Loucy (cell line): ENCODE measurements around the gene TENM4.

Experiments
- H2AFZ ChIP-seq: fragments of 200-600 bp; sonication (generic); 2 replicates; pipeline ENCODE4 v1.6.0; 2016; ENCODE audit warnings: antibody characterized with exemption, mild to moderate bottlenecking, low read length, moderate library complexity
- H3F3A ChIP-seq: fragments of 200-600 bp; 2 replicates; pipeline ENCODE4 v1.6.0; 2016; ENCODE audit warnings: antibody characterized with exemption, low read depth, mild to moderate bottlenecking
- H3K27me3 ChIP-seq: fragments of 200-600 bp; sonication (generic); 2 replicates; pipeline ENCODE4 v1.6.1; 2014; ENCODE audit warnings: low read length, mild to moderate bottlenecking; ENCODE audit not compliant: insufficient read depth, poor library complexity, severe bottlenecking
- H3K36me3 ChIP-seq: fragments of 200-600 bp; sonication (generic); 2 replicates; pipeline ENCODE4 v1.6.1; 2016; ENCODE audit warnings: low read length; ENCODE audit not compliant: insufficient read depth
- H3K4me1 ChIP-seq: fragments of 200-600 bp; sonication (generic); 2 replicates; pipeline ENCODE4 v1.5.1; 2014; ENCODE audit warnings: low read length, mild to moderate bottlenecking; ENCODE audit not compliant: insufficient read depth, poor library complexity, severe bottlenecking
- H3K4me2 ChIP-seq: fragments of 200-600 bp; sonication (generic); 2 replicates; pipeline ENCODE4 v1.6.0; 2014; ENCODE audit warnings: antibody characterized with exemption, low read length, low read depth, mild to moderate bottlenecking; ENCODE audit not compliant: poor library complexity, severe bottlenecking
- H3K4me3 ChIP-seq: fragments of 200-600 bp; sonication (generic); 2 replicates; pipeline ENCODE4 v1.5.1; 2014; ENCODE audit warnings: low read length, mild to moderate bottlenecking, mixed read lengths; ENCODE audit not compliant: poor library complexity, severe bottlenecking
- H3K79me2 ChIP-seq: fragments of 200-600 bp; sonication (generic); 2 replicates; pipeline ENCODE4 v1.6.1; 2014; ENCODE audit warnings: low read length; ENCODE audit not compliant: insufficient read depth
- H3K9ac ChIP-seq: fragments of 200-600 bp; sonication (generic); 2 replicates; pipeline ENCODE4 v1.6.0; 2014; ENCODE audit warnings: mild to moderate bottlenecking, low read depth, low read length, moderate library complexity; ENCODE audit not compliant: poor library complexity, severe bottlenecking
- H3K9me2 ChIP-seq: fragments of 200-600 bp; sonication (generic); replicated peaks from 2 replicates; pipeline ENCODE4 v1.6.1; 2016; ENCODE audit warnings: low read depth, low read length, mixed read lengths
- H3K9me3 ChIP-seq: fragments of 200-600 bp; sonication (generic); 2 replicates; pipeline ENCODE4 v1.6.1; 2014; ENCODE audit warnings: mild to moderate bottlenecking, antibody characterized with exemption, low read length, low read depth; ENCODE audit not compliant: insufficient read depth
- H4K20me1 ChIP-seq: fragments of 200-600 bp; sonication (generic); 2 replicates; pipeline ENCODE4 v1.6.0; 2014; ENCODE audit warnings: antibody characterized with exemption, low read length, mild to moderate bottlenecking; ENCODE audit not compliant: insufficient read depth, poor library complexity, severe bottlenecking
- EZH2phosphoT487 ChIP-seq: fragments of 200-600 bp; IDR thresholded peaks from 2 replicates; pipeline ENCODE4 v1.6.1; 2018; ENCODE audit warnings: antibody characterized with exemption, mild to moderate bottlenecking, moderate library complexity, borderline replicate concordance
- TF ChIP-seq, protein P1 (sequence below): fragments of 200-600 bp; sonication (generic); conservative IDR thresholded peaks from 2 replicates; pipeline ENCODE4 v1.5.1; 2014; ENCODE audit warnings: mild to moderate bottlenecking, antibody characterized with exemption, low read length

Gene TENM4

DNA sequence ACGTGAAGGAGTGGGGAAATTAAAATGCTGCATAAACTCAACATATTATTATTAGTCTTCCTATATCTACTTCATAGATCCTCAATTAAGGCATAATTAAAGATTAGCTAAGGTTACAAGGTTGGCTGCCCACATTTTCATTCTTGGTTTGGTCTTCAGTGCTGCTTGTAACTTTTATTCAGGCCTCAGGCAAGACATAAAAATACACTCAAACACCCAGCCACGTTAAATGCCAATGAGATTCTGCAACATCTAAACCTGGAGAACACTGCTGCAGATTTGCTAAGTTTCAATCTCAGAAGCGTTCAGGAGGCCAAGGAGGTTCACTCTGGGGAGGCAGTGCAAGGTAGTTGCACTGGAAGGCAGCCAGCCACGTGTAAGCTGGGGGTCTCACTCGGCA, 507.5 kb downstream of the TENM4 start:
- H3K9me2 ChIP-seq = no peaks in the 10 kb centered on the region
- no peak overlapping the region for H3K4me3 ChIP-seq
- H3K9me3 ChIP-seq = 0 out of 2 replicates have a peak, but pooled peaks cover 2% of the 10 kb centered on the region
- no peaks in the 10 kb centered on the region for H4K20me1 ChIP-seq
- no peak for TF ChIP-seq EZH2phosphoT487
- TF ChIP-seq, protein P1, sequence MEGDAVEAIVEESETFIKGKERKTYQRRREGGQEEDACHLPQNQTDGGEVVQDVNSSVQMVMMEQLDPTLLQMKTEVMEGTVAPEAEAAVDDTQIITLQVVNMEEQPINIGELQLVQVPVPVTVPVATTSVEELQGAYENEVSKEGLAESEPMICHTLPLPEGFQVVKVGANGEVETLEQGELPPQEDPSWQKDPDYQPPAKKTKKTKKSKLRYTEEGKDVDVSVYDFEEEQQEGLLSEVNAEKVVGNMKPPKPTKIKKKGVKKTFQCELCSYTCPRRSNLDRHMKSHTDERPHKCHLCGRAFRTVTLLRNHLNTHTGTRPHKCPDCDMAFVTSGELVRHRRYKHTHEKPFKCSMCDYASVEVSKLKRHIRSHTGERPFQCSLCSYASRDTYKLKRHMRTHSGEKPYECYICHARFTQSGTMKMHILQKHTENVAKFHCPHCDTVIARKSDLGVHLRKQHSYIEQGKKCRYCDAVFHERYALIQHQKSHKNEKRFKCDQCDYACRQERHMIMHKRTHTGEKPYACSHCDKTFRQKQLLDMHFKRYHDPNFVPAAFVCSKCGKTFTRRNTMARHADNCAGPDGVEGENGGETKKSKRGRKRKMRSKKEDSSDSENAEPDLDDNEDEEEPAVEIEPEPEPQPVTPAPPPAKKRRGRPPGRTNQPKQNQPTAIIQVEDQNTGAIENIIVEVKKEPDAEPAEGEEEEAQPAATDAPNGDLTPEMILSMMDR = no peak
- no peaks in the 10 kb centered on the region for H3K4me1 ChIP-seq
- no peak overlapping the region for H2AFZ ChIP-seq
- H3K9ac ChIP-seq = no peak overlapping the region
- H3K36me3 ChIP-seq = no peaks in the 10 kb centered on the region
- H3K4me2 ChIP-seq = no peak overlapping the region
- no peaks in the 10 kb centered on the region for H3K27me3 ChIP-seq
- H3F3A ChIP-seq = no peaks in the 10 kb centered on the region
- H3K79me2 ChIP-seq = no peaks in the 10 kb centered on the region

DNA sequence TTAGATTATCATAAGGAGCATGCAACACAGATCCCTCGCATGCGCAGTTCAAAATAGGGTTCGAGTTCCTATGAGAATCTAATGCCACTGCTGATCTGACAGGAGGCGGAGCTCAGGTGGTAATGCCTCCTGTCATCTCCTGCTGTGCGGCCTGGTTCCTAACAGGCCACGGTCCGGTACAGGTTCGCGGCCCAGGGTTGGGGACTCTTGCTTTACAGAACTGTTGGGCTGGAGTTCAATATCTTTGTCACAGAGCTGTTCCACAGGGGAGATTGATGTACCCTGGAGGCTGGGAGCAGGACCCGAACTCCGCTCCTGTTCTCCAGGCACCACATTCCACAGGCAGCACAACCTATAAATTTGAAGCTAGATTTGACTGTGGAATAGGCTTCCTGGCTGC, 508.1 kb downstream of the TENM4 start:
- H3K9me3 ChIP-seq = 0 out of 2 replicates have a peak, but pooled peaks cover 2% of the 10 kb centered on the region
- no peaks in the 10 kb centered on the region for H4K20me1 ChIP-seq
- no peaks in the 10 kb centered on the region for H3F3A ChIP-seq
- H3K36me3 ChIP-seq = no peaks in the 10 kb centered on the region
- H3K9ac ChIP-seq = no peak overlapping the region
- H2AFZ ChIP-seq = no peak overlapping the region
- H3K9me2 ChIP-seq = no peaks in the 10 kb centered on the region
- H3K4me2 ChIP-seq = no peak overlapping the region
- H3K79me2 ChIP-seq = no peaks in the 10 kb centered on the region
- H3K4me3 ChIP-seq = no peak overlapping the region
- TF ChIP-seq EZH2phosphoT487 = no peak
- TF ChIP-seq, protein P1 = no peak
- H3K4me1 ChIP-seq = no peaks in the 10 kb centered on the region
- no peaks in the 10 kb centered on the region for H3K27me3 ChIP-seq

DNA sequence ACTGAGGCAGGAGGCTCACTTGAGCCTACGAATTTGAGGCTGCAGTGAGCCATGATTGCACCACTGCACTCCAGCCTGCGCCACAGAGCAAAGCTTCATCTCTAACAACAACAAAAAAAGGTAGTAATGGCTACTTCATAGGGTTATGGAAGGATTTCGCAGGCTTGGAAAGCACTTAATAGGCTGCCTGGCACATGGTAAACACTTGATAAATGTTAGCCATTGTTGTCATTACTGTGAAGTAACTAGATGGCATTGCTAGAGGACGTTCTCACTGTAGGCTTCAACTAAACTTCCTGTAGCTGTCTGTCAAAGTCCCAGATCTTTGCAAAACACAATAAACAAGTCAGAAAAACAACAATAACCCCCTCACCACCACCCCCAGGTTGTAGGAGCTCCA, 508.9 kb downstream of the TENM4 start:
- H3K9me2 ChIP-seq = no peaks in the 10 kb centered on the region
- H3K36me3 ChIP-seq = no peaks in the 10 kb centered on the region
- H3K9ac ChIP-seq = no peak overlapping the region
- H2AFZ ChIP-seq = no peak overlapping the region
- H3K4me3 ChIP-seq = no peak overlapping the region
- H3K4me1 ChIP-seq = no peaks in the 10 kb centered on the region
- TF ChIP-seq, protein P1 = no peak
- TF ChIP-seq EZH2phosphoT487 = no peak
- no peak overlapping the region for H3K4me2 ChIP-seq
- no peaks in the 10 kb centered on the region for H3K79me2 ChIP-seq
- no peaks in the 10 kb centered on the region for H4K20me1 ChIP-seq
- H3F3A ChIP-seq = no peaks in the 10 kb centered on the region
- 0 out of 2 replicates have a peak, but pooled peaks cover 2% of the 10 kb centered on the region for H3K9me3 ChIP-seq
- H3K27me3 ChIP-seq = no peaks in the 10 kb centered on the region
